NCI-H446 (cell line): ENCODE results near the gene FN1.
"Not testable (repeated sequence)": the region's sequence is repeated elsewhere in the genome, so short reads cannot be mapped to it uniquely, and the experiment has no call there.

Experiments
- DNase-seq, 2 experiments: peaks; one replicate each; lab custom pipeline; 2025; lab: John Stamatoyannopoulos, UW

FN1 gene

GRCh38 chr2:215364157-215365155 is 71.4 kb downstream of the FN1 start:
- DNase-seq: no peak

GRCh38 chr2:215363461-215364156 is 72.3 kb downstream of the FN1 start:
- DNase-seq: no peak

- DNase-seq: no peak
Measured at GRCh38 chr2:215363039-215363438, 72.8 kb downstream of the FN1 start.

GRCh38 chr2:215362562-215362904 is 73.3 kb downstream of the FN1 start:
- DNase-seq: no peak

GRCh38 chr2:215361876-215362561 is 73.8 kb downstream of the FN1 start:
- DNase-seq: no peak

- DNase-seq: no peak
Measured at GRCh38 chr2:215361211-215361875, 74.5 kb downstream of the FN1 start.

GRCh38 chr2:215360596-215360995 is 75.3 kb downstream of the FN1 start:
- no peak for DNase-seq

- DNase-seq: not testable (repeated sequence)
Measured at GRCh38 chr2:215360059-215360458, 75.8 kb downstream of the FN1 start.

GRCh38 chr2:215359576-215359922 is 76.3 kb downstream of the FN1 start:
- no peak for DNase-seq

GRCh38 chr2:215358891-215359575 is 76.8 kb downstream of the FN1 start:
- no peak for DNase-seq

GRCh38 chr2:215358312-215358845 is 77.5 kb downstream of the FN1 start:
- DNase-seq: no peak

GRCh38 chr2:215357660-215358059 is 78.2 kb downstream of the FN1 start:
- no peak for DNase-seq

GRCh38 chr2:215356948-215357461 is 78.9 kb downstream of the FN1 start:
- DNase-seq: no peak

GRCh38 chr2:215356334-215356947 is 79.4 kb downstream of the FN1 start:
- DNase-seq: no peak

GRCh38 chr2:215355801-215356200 is 80.1 kb downstream of the FN1 start:
- no peak for DNase-seq

- DNase-seq: no peak
Measured at GRCh38 chr2:215354771-215355695, 80.8 kb downstream of the FN1 start.

- no peak for DNase-seq
Measured at GRCh38 chr2:215352602-215353001, 83.3 kb downstream of the FN1 start.

- no peak for DNase-seq
Measured at GRCh38 chr2:215347878-215348277, 88.0 kb downstream of the FN1 start.

GRCh38 chr2:215338883-215339679 is 96.8 kb downstream of the FN1 start:
- DNase-seq: no peak
